Brain microvascular endothelial cell (primary cell): ENCODE measurements around the gene CLEC16A.

ENCODE experiments used
- DNase-seq: peaks from one replicate; pipeline ENCODE4 v3.0.0-alpha.2; 2020
- H3K27ac ChIP-seq: fragments of 250-450 bp; sonication (Bioruptor Pico); 2 replicates; pipeline ENCODE4 v1.5.1; 2020; ENCODE audit warnings: mild to moderate bottlenecking, moderate library complexity
- H3K27me3 ChIP-seq: fragments of 250-450 bp; sonication (Bioruptor Pico); replicated peaks from 2 replicates; pipeline ENCODE4 v1.5.1; 2020; ENCODE audit warnings: mild to moderate bottlenecking
- H3K36me3 ChIP-seq: fragments of 250-450 bp; sonication (Bioruptor Pico); replicated peaks from 2 replicates; pipeline ENCODE4 v1.5.1; 2020; ENCODE audit warnings: mild to moderate bottlenecking
- H3K4me3 ChIP-seq: 2 replicates; pipeline ENCODE4 v1.5.1; 2011; ENCODE audit warnings: low read depth, mild to moderate bottlenecking, control low read depth, low read length, moderate library complexity
- CTCF ChIP-seq: IDR thresholded peaks from 2 replicates; pipeline ENCODE4 v1.5.1; 2011; ENCODE audit warnings: low read depth, mild to moderate bottlenecking, moderate library complexity, low read length, control low read depth, inconsistent platforms; ENCODE audit errors: missing control alignments
- in situ Hi-C: cut with HindIII; loops from 2 replicates; pipeline ENCODE4 v1.10.0; 2017; ENCODE audit warnings: low sequenced_read_pairs, low pct_ligation_motif_present

Gene CLEC16A

DNA sequence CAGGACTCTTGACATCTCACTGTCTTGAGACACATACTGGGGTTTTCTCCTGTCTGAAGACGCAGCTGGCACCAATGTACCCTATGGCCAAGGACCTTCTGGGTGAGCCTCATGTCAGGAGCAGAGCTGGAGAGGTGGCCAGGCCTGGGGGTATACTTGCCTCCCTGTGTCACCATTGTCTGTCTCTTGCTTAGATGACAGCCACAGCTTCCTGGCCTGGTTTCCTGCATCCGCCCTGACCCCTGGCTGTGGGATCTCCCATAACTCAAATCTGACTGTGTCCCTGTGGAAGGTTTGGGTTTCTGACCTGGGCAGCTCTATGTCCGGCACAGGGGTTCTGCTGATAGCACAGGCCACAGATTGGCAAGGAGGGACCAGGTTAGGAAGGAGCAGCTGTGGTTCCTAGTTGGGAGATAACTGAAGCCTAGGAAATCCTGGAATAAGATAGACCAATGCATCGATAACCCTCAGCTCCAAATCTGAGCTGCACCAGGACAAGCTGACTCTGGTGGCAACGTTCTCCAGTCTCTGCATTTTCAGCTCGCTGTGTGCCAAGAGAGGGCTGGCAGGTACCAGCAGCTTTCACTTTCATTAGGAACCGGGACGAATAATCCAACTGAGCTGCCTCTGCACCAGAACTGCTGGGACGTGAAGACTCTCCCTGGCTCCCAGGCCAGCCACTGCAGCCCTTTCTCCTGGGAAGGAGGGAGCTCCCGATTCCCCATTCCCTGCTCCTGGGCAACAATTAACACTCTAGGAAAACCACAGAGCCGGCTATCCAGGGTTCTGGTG is 7.1 kb upstream of the CLEC16A start:
- in situ Hi-C loops, result no loop called here
- no peak overlapping the region for H3K4me3 ChIP-seq
- H3K36me3 ChIP-seq, result peaks cover 16% of the 10 kb centered on the region
- DNase-seq, result no peak
- TF ChIP-seq CTCF, result no peak
- H3K27ac ChIP-seq, result no peak overlapping the region
- H3K27me3 ChIP-seq, result no peaks in the 10 kb centered on the region

- TF ChIP-seq CTCF, result no peak
- Histone ChIP-seq H3K27me3 (no peaks in the 10 kb centered on the region), H3K4me3 (no peak overlapping the region), H3K27ac (no peak overlapping the region), H3K36me3 (peaks cover 14% of the 10 kb centered on the region)
- in situ Hi-C loops, result no loop called here
- DNase-seq, result no peak
Measured at GRCh38 chr16:10938321-10938720, 6.0 kb upstream of the CLEC16A start.

DNA sequence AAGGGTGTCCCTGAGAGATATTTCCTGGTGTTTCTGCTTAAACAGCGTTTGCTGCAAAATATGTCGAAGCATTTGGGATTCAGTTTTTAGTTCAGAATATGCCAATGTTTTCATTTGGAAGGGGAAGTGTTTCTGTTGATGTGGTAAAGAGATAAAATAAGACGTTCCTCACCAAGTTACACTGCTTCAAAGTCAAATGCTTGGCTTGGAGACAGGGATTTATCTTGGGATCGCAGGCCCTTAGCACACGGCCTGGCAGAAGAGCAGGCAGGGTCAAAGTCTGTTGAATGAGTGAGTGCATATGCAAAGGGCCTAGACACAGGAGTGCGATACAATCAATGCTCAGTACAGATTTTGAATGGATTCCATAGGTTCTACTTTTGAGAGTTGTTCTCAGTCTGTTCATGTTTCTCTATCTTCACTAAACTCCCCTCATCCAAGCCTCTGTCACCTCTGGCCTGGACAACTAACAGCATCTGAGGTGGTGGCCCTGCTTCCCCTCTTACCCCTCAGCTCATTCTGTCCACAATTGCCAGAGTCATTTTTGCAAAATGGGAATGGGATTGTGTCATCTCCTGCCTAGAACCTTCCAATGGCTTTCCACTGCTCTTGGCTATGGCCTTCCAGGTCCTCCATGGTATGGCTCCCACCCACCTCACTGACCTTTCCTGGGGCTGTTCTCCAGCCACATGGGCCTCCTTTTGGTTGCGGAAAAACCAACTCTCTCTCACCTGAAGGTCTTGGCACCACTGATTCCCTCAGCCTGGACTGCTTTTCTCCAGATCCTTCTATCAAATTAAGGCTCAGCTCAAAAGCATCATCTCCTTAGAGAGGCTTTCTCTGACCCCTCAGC is 5.3 kb upstream of the CLEC16A start:
- H3K4me3 ChIP-seq, result no peak overlapping the region
- H3K27ac ChIP-seq, result no peak overlapping the region
- peaks cover 8% of the 10 kb centered on the region for H3K36me3 ChIP-seq
- DNase-seq, result no peak
- in situ Hi-C loops, result no loop called here
- TF ChIP-seq CTCF, result no peak
- H3K27me3 ChIP-seq, result no peaks in the 10 kb centered on the region

- no peak for TF ChIP-seq CTCF
- no peak overlapping the region for H3K27ac ChIP-seq
- no peak overlapping the region for H3K4me3 ChIP-seq
- peaks cover 8% of the 10 kb centered on the region for H3K36me3 ChIP-seq
- in situ Hi-C loops, result no loop called here
- DNase-seq, result no peak
- H3K27me3 ChIP-seq, result no peaks in the 10 kb centered on the region
Measured at GRCh38 chr16:10939649-10940234, 4.6 kb upstream of the CLEC16A start.

- no peak for TF ChIP-seq CTCF
- H3K36me3 ChIP-seq, result peaks cover 8% of the 10 kb centered on the region
- no peaks in the 10 kb centered on the region for H3K27me3 ChIP-seq
- in situ Hi-C loops, result no loop called here
- peak overlapping the region; percentile 67 for H3K4me3 ChIP-seq
- no peak for DNase-seq
- no peak overlapping the region for H3K27ac ChIP-seq
Measured at GRCh38 chr16:10940501-10941079, 3.8 kb upstream of the CLEC16A start.
